ENCODE results near the gene RASA4B.
"Not testable (repeated sequence)": the region's sequence is repeated elsewhere in the genome, so short reads cannot be mapped to it uniquely, and the experiment has no call there.

RASA4B gene

GRCh38 chr7:102517550-102518147 is at the start of gene RASA4B:
TSS of gene RASA4B (minus strand) at chr7:102517777. CDS start at chr7:102517710, 67 bp downstream.
- DNase-seq, result not testable (repeated sequence)

- DNase-seq, result not testable (repeated sequence)
These were observed 33.3 kb upstream of the RASA4B start, which contains the start of gene SPDYE2 for GRCh38 chr7:102550808-102551422. TSS of gene SPDYE2 (plus strand) at chr7:102551226. CDS start at chr7:102553256, 2,030 bp downstream.

DNA sequence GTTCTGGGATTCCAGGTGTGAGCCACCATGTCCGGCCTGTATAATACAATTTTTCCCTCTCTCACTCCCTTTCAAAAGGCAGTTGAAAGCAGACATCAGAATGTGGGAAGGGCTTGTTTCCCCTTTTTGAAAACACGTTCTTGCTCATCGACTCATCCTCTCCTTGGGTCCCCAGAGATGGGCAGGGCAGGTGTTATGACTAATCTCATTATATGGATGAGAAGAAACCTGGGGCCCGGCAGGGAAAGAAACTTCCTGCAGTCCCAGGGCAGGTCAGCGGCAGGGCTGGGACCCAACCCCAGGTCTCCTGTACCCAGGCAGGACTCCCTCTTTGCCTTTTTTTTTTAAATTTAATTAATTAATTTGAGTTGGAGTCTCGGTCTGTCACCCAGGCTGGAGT is 28.8 kb upstream of the RASA4B start:
- not testable (repeated sequence) for DNase-seq

DNA sequence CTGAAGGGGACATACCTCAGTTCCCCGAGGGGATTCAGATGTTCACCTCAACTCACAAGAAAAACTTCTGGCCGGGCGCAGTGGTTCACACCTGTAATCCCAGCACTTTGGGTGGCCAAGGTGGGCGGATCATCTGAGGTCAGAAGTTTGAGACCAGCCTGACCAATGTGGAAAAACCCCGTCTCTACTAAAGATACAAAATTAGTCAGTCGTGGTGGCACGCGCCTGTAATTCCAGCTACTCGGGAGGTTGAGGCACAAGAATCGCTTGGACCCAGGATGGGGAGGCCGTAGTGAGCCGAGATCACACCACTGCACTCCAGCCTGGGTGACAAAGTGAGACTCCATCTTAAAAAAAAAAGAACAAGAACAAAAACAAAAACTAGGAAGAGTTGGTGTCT is 27.7 kb upstream of the RASA4B start:
- DNase-seq, result not testable (repeated sequence)

DNA sequence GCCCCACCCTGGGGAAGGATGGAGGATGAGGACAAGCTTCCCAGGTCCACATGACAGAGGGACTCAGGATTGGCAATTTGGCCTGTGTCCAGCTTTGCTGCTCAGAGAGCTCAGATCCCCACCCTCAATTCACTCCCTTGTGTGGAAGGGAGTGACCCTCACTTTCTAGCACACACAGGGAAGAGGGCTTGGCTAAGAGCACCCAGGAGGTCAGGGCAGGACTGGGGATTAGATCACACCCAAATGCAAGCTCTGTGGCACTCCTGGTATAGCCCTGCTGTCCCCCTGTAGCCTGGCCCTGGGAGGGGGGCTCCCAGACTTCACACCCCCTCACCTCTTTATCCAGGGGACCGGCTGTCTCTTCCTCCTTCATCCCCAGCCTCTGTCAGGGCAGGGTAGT is 26.8 kb upstream of the RASA4B start:
- not testable (repeated sequence) for DNase-seq

DNA sequence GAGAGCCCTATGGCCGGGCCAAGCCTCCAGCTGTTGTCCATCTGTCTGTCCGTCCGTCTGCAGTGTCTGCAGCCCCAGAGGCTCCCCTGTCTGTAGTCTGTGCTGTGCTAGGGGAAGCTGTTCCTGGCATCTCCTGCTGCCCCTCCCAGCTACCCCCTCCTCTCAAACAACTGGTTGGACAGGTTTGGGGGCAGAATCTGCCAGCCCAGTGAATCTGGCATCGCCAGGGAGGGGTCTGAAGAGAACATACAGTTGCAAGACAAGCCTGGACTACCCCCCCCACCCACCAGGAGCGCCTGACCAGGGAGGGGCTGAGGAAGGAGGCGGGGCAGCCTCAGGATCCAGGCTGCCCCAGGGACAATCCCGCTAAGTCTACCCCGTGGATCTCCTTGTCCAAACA is 26.0 kb upstream of the RASA4B start, which contains the start of gene UPK3BL2:
Gene UPK3BL2, minus strand, starts transcription at position 101 of the 400 bp plus-strand sequence. Its CDS starts 60 bp downstream, at position 41.
- DNase-seq, result not testable (repeated sequence)

DNA sequence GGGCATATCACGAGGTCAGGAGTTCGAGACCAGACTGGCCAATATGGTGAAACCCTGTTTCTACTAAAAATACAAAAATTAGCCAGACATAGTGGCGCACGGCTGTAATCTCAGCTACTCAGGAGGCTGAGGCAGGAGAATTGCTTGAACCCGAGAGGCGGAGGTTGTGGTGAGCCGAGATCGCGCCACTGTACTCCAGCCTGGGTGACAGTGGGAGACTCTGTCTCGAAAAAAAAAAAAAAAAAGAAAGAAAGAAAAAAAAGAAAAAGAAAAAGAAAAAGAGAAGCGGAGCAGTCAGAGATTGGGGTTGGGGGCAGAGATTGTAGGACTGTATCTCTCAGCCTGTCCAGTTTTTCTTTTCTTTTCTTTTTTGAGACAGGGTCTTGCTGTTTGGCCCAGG is 25.2 kb upstream of the RASA4B start:
- not testable (repeated sequence) for DNase-seq

DNA sequence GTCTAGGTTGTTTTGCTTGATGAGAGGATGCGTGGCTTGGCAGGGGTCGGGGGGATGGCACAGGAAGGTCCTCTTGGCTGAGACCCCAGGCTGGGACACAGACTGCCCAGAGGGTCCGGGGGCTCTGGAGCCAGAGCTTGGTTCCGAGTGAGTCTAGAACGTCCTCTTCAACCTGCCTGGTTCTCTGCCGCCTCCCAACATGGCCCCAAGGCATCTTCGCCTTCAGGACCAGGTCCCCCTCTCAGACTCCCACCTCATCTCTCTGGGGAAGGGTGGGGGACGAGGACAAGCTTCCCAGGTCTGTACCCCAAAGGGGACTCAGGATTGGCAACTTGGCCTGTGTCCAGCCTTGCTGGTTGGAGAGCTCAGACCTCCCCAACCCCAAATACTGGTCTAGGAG is 24.5 kb upstream of the RASA4B start:
- not testable (repeated sequence) for DNase-seq

GRCh38 chr7:102540604-102541003 is 23.0 kb upstream of the RASA4B start:
- not testable (repeated sequence) for DNase-seq

GRCh38 chr7:102535062-102535615 is 17.6 kb upstream of the RASA4B start:
- DNase-seq, result not testable (repeated sequence)

GRCh38 chr7:102532127-102532526 is 14.6 kb upstream of the RASA4B start:
- DNase-seq, result not testable (repeated sequence)

- not testable (repeated sequence) for DNase-seq
These were observed 14.0 kb upstream of the RASA4B start for GRCh38 chr7:102531583-102531982.

GRCh38 chr7:102527822-102528793 is 10.5 kb upstream of the RASA4B start:
- not testable (repeated sequence) for DNase-seq

- DNase-seq, result not testable (repeated sequence)
These were observed 9.6 kb upstream of the RASA4B start for GRCh38 chr7:102527182-102527581.

GRCh38 chr7:102524803-102525202 is 7.2 kb upstream of the RASA4B start:
- DNase-seq, result not testable (repeated sequence)

DNA sequence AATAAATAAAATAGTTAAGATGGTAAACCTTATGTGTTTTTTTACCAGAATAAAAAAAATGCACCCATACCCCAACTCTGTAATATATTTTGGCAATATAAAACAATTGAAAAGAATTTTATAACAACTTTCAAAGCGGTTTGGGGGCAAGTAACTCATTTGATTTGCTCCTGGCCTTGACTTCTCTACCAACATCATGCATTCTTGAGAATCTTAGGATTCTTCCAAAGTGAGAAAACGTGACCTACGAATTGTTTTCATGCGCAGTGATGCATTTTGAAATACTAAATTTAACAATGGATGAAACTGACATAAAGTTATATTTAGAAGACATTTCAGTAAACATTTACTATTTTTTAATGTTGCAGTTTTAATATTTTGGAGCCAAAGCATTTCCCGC is 3.2 kb upstream of the RASA4B start:
- not testable (repeated sequence) for DNase-seq

DNA sequence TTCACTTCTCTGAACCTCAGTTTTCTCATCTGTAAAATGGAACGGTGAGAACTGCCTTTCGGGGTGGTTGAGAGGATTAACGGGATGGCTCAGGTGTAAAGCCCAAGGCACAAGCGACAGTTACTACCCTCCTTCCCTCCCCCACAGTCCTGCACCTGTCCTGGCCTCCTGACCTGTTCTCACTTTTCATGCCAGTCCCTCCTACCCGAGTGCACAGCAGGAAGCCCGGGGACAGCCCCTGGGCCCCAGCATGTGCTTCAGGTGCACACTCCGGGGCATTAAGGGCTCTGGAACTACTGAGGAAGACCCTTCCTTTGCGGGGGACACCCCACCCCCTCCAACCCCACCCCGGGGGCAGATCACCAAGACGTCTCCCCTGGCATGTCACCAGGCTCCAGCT is 626 bp downstream of the RASA4B start:
- DNase-seq, result not testable (repeated sequence)

- DNase-seq, result not testable (repeated sequence)
These were observed 1.7 kb downstream of the RASA4B start for GRCh38 chr7:102515889-102516288.

GRCh38 chr7:102514881-102515721 is 2.5 kb downstream of the RASA4B start:
- not testable (repeated sequence) for DNase-seq

DNA sequence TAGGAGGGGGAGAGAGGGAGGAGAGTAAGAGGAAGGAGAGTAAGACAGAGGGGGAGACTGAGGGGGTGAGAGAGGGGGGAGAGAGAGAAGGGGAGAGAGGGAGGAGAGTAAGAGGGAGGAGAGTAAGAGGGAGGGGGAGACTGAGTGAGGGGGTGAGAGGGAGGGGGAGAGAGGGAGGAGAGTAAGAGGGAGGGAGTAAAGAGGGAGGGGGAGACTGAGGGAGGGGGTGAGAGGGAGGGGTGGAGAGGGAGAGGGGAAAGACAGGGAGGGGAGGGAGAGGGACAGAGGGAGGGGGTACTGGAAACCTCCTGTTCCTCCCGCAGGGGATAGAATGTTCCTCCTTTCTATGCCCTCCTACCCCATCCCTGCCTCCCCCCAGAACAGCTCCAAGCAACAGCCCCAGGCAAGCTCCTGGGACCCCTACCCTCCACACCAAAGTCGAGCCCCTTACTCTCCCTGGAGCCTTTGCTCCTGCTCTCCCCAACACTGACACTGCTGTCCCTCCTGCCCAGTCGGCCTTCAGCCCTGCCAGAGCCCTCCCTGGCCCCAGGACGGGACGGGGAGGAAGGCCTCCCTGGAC is 4.8 kb downstream of the RASA4B start:
- not testable (repeated sequence) for DNase-seq

- not testable (repeated sequence) for DNase-seq
These were observed 5.6 kb downstream of the RASA4B start for GRCh38 chr7:102511860-102512522.

All from amniotic stem cell (primary cell).